ENCODE measurements around the gene CILP. TPM values are rescaled to one million over a fixed set of nuclear protein-coding genes. Genes with fewer than 3 reads are reported as not detected.

The CILP gene
- total RNA-seq, 2 experiments from 2014 or later, result 0.06 TPM; not detected in 1

DNA sequence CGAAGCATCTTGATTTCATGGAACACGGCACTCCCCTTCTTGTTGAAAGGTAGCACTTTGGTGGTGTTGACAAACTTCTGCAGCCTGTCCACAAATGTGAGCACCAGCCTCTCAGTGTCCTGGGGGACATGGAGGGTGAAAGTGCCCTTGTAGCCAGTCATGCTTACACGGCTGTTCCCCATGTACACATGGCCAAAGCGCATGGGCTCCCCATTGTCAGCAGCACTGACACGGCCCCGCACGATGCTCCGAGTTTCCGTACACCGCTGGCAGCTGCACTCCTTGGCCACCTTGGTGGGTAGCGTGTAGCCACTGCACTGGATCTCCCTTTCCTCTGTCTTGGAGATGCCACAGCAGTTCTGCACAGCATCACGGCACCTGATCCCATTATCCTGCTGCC lies 12.7 kb downstream of the CILP start:
- ChIA-PET POLR2A (no interaction called here), CTCF (ENCODE audit: unreplicated experiment) (no interaction called here)
- Histone ChIP-seq H3K27ac (ENCODE audit: low read depth, low read length, poor library complexity, severe bottlenecking) (no peak overlapping the region), H3K79me2 (ENCODE audit: insufficient read depth, low read depth, low read length) (no peaks in the 10 kb centered on the region), H3K9me3 (ENCODE audit: low read length) (no peaks in the 10 kb centered on the region), H3K4me3 (ENCODE audit: low read depth, low read length, poor library complexity, severe bottlenecking) (no peak overlapping the region), H3K36me3 (ENCODE audit: insufficient read depth, low read length) (no peaks in the 10 kb centered on the region), H3K9me2 (ENCODE audit: insufficient read depth, low read length) (no peaks in the 10 kb centered on the region), H2AFZ (ENCODE audit: low read length) (no peak overlapping the region), H4K20me1 (ENCODE audit: insufficient read depth, low read length) (no peaks in the 10 kb centered on the region), H3K4me2 (ENCODE audit: low read length) (no peak overlapping the region), H3K4me1 (ENCODE audit: insufficient read depth, low read length, poor library complexity, severe bottlenecking) (no peaks in the 10 kb centered on the region)
- no peak for DNase-seq (ENCODE audit: low spot score)
- BruUV-seq (replicated peaks), result no TSS peak
- no peak for TF ChIP-seq EZH2phosphoT487 (IDR thresholded peaks at IDR 0.05; ENCODE audit: borderline replicate concordance, low read depth, low read length)
- TF ChIP-seq, protein P1, sequence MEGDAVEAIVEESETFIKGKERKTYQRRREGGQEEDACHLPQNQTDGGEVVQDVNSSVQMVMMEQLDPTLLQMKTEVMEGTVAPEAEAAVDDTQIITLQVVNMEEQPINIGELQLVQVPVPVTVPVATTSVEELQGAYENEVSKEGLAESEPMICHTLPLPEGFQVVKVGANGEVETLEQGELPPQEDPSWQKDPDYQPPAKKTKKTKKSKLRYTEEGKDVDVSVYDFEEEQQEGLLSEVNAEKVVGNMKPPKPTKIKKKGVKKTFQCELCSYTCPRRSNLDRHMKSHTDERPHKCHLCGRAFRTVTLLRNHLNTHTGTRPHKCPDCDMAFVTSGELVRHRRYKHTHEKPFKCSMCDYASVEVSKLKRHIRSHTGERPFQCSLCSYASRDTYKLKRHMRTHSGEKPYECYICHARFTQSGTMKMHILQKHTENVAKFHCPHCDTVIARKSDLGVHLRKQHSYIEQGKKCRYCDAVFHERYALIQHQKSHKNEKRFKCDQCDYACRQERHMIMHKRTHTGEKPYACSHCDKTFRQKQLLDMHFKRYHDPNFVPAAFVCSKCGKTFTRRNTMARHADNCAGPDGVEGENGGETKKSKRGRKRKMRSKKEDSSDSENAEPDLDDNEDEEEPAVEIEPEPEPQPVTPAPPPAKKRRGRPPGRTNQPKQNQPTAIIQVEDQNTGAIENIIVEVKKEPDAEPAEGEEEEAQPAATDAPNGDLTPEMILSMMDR (conservative IDR thresholded peaks at IDR 0.05; ENCODE audit: low read length), result no peak
- intact Hi-C loops (cut with micrococcal nuclease; ENCODE audit: unreplicated experiment), result no loop called here

DNA sequence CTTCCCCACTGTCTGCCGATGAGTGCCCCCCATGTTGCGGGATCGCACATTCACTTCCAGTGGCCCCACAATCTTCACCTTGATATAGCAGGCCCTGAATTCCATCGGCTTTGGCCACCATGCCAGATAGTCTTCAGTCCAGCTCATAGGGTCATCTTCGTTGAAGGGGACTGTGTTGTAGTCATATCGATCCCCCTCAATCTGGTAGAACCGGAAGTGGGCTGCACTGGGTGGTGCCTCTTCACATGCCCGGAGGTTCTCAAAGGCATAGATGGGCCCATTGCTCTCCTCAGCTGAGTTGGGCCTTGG lies 14.0 kb downstream of the CILP start:
- POLR2A ChIA-PET, result no interaction called here
- no peak overlapping the region for H3K4me2 ChIP-seq (ENCODE audit: low read length)
- CTCF ChIA-PET (ENCODE audit: unreplicated experiment), result no interaction called here
- BruUV-seq (replicated peaks), result no TSS peak
- intact Hi-C loops (cut with micrococcal nuclease; ENCODE audit: unreplicated experiment), result no loop called here
- H2AFZ ChIP-seq (ENCODE audit: low read length), result no peak overlapping the region
- no peaks in the 10 kb centered on the region for H3K36me3 ChIP-seq (ENCODE audit: insufficient read depth, low read length)
- H3K4me1 ChIP-seq (ENCODE audit: insufficient read depth, low read length, poor library complexity, severe bottlenecking), result no peaks in the 10 kb centered on the region
- DNase-seq (ENCODE audit: low spot score), result no peak
- no peaks in the 10 kb centered on the region for H3K79me2 ChIP-seq (ENCODE audit: insufficient read depth, low read depth, low read length)
- no peaks in the 10 kb centered on the region for H3K9me2 ChIP-seq (ENCODE audit: insufficient read depth, low read length)
- TF ChIP-seq, protein P1 (conservative IDR thresholded peaks at IDR 0.05; ENCODE audit: low read length), result no peak
- no peak for TF ChIP-seq EZH2phosphoT487 (IDR thresholded peaks at IDR 0.05; ENCODE audit: borderline replicate concordance, low read depth, low read length)
- H3K27ac ChIP-seq (ENCODE audit: low read depth, low read length, poor library complexity, severe bottlenecking), result no peak overlapping the region
- H3K9me3 ChIP-seq (ENCODE audit: low read length), result no peaks in the 10 kb centered on the region
- no peaks in the 10 kb centered on the region for H4K20me1 ChIP-seq (ENCODE audit: insufficient read depth, low read length)
- no peak overlapping the region for H3K4me3 ChIP-seq (ENCODE audit: low read depth, low read length, poor library complexity, severe bottlenecking)

DNA sequence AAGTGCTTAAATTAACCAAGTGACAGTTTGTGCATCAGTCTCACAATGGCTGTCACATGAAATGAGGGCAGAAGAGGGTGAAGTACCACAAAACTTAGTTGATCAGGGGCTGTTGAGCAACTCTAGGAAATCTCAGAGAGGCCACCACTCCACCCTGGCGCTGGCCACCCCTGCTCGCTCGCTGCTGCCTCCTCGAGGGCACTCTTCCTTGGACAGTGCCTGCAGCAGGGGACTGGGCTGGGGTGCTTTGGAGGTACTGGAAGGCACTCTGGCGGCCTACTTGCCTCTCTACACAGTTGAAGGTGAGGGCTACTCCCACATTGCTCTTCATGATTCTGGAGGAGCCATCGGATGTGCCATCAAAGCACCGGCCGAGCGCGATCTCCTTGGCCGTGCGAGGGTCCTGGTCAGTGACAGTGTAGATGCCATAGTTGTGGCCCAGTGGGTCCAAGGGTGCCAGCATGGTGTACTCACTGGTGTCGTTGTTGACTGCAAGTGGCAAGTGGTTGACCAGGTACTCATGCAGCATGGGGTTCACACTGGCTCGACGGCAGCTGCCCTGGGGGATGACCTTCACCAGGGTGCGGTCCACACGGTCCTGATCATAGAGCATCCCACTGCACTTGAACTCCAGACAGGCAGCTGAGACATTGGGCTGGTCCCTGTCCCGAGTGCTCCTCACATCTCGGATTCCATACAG lies 14.5 kb downstream of the CILP start:
- DNase-seq (ENCODE audit: low spot score), result no peak
- intact Hi-C loops (cut with micrococcal nuclease; ENCODE audit: unreplicated experiment), result no loop called here
- no TSS peak for BruUV-seq (replicated peaks)
- no peak overlapping the region for H3K4me3 ChIP-seq (ENCODE audit: low read depth, low read length, poor library complexity, severe bottlenecking)
- H3K79me2 ChIP-seq (ENCODE audit: insufficient read depth, low read depth, low read length), result no peaks in the 10 kb centered on the region
- H3K36me3 ChIP-seq (ENCODE audit: insufficient read depth, low read length), result no peaks in the 10 kb centered on the region
- H3K4me2 ChIP-seq (ENCODE audit: low read length), result no peak overlapping the region
- H2AFZ ChIP-seq (ENCODE audit: low read length), result no peak overlapping the region
- H3K4me1 ChIP-seq (ENCODE audit: insufficient read depth, low read length, poor library complexity, severe bottlenecking), result no peaks in the 10 kb centered on the region
- no peaks in the 10 kb centered on the region for H3K9me3 ChIP-seq (ENCODE audit: low read length)
- no peaks in the 10 kb centered on the region for H3K9me2 ChIP-seq (ENCODE audit: insufficient read depth, low read length)
- CTCF ChIA-PET (ENCODE audit: unreplicated experiment), result no interaction called here
- H3K27ac ChIP-seq (ENCODE audit: low read depth, low read length, poor library complexity, severe bottlenecking), result no peak overlapping the region
- no peaks in the 10 kb centered on the region for H4K20me1 ChIP-seq (ENCODE audit: insufficient read depth, low read length)
- no peak for TF ChIP-seq EZH2phosphoT487 (IDR thresholded peaks at IDR 0.05; ENCODE audit: borderline replicate concordance, low read depth, low read length)
- TF ChIP-seq, protein P1 (conservative IDR thresholded peaks at IDR 0.05; ENCODE audit: low read length), result no peak
- POLR2A ChIA-PET, result no interaction called here

Measured in OCI-LY7 (cell line).